H7 (cell line): ENCODE results near the gene PRKAG2. TPM values are rescaled to one million over a fixed set of nuclear protein-coding genes. Genes with fewer than 3 reads are reported as not detected.

Experiments used
- DNase-seq: peaks from one replicate; pipeline ENCODE4 v3.0.0; 2012
- H3K27me3 ChIP-seq: 2 replicates; pipeline ENCODE4 v1.6.0; 2011; ENCODE audit warnings: mild to moderate bottlenecking, low read length; ENCODE audit not compliant: control insufficient read depth, insufficient read depth
- H3K36me3 ChIP-seq: replicated peaks from 2 replicates; pipeline ENCODE4 v1.5.1; 2011; ENCODE audit warnings: low read length; ENCODE audit not compliant: control insufficient read depth, insufficient read depth
- H3K4me3 ChIP-seq: 2 replicates; pipeline ENCODE4 v1.5.1; 2011; ENCODE audit warnings: low read depth, mild to moderate bottlenecking, control low read depth, low read length, moderate library complexity; ENCODE audit not compliant: insufficient read depth
- total RNA-seq: library from RNA; depleted of rRNA; stranded (reverse); fragments of >200 nt; shearing (Covaris generic); gene quantifications from 2 replicates; pipeline ENCODE4 v1.2.3, GENCODE V29; 2014

The PRKAG2 gene
- total RNA-seq, 1 experiment from 2014 or later = 6.0 TPM

DNA sequence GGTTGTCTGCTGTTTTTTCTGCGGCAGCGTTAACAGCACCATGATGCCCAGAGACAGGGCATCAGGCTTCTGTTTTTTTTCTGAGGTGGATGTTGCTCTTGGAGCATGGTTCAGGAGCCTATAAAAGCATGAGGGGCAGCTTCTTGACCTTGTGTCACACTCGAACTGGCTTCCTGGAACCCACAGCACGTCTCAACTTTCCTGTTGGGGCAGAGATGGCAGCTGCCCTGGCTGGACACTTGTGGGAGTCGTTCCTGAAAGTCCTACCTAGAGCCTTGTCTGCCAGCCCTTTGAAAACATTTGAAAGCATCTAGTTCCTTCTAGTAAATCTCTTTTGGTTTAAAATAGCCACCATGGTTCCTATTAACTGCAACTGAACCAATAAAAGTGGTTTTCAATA is 28.9 kb upstream of the PRKAG2 start:
- no peak overlapping the region for H3K4me3 ChIP-seq
- no peak for DNase-seq
- no peaks in the 10 kb centered on the region for H3K27me3 ChIP-seq

DNA sequence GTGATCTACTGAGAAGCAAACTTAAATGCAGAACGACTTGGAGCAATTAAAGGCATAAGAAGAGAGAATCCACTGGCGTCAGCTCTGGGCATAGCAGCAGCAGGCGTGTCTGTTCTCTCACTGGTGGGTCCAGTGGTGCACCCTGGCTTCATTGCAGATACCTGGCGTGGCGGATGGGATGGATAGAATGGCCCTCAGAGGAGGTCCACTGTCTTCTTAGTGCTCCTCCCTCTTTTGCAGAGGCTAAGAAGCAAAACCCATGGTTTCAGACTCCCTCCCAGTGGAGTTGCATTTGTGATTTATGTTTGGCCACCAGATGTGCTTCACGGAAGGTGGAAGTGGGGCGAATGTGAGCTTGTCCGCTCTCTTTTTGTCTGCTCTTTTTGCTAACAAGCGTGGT is 28.4 kb upstream of the PRKAG2 start:
- H3K4me3 ChIP-seq = no peak overlapping the region
- no peaks in the 10 kb centered on the region for H3K27me3 ChIP-seq
- no peak for DNase-seq
- no peaks in the 10 kb centered on the region for H3K36me3 ChIP-seq

More for the DNA sequence above, 28.9 kb upstream of the PRKAG2 start:
- no peaks in the 10 kb centered on the region for H3K36me3 ChIP-seq

- H3K4me3 ChIP-seq = no peak overlapping the region
- no peak for DNase-seq
- H3K27me3 ChIP-seq = no peaks in the 10 kb centered on the region; the same call in 1 of the 2 replicates
- H3K36me3 ChIP-seq = no peaks in the 10 kb centered on the region
Observed at GRCh38 chr7:151904270-151904669, 27.4 kb upstream of the PRKAG2 start.

DNA sequence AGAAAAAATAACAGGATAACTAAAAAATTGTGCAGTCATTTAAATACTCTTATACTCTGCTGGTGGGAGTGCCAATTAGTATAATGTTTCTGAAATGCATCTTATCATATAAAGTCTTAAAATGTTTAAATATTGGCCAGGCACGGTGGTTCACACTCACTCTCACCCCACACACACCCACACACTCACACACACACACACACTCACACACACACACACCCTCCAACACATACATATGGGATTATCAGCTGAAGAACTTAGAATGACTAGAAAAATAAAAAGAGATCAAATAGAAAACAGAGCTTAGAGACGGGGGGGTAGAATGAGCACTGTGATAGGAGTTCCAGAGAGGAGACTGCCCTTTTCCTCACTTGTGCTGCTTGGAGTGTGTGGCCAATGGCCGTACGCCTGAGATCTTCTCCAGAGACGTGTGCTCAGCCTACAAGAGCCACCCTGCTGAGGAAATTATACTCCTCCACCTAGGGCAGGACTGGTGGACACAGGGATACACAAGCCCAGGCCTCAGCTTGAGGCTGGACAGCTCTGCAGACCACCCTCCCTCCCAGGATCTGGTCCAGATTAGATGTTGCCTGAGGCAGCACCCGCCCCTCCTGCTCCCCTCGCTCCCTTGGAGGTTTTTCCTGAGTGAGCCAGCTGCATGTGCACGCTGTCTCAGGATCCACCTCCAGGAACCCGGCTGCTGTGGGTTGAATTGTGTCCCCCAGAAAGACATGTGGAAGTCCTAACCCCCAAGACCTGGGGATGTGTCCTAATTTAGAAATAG is 26.5 kb upstream of the PRKAG2 start:
- DNase-seq = no peak
- no peaks in the 10 kb centered on the region; the same call in 1 of the 2 replicates for H3K27me3 ChIP-seq
- no peak overlapping the region for H3K4me3 ChIP-seq
- no peaks in the 10 kb centered on the region for H3K36me3 ChIP-seq

DNA sequence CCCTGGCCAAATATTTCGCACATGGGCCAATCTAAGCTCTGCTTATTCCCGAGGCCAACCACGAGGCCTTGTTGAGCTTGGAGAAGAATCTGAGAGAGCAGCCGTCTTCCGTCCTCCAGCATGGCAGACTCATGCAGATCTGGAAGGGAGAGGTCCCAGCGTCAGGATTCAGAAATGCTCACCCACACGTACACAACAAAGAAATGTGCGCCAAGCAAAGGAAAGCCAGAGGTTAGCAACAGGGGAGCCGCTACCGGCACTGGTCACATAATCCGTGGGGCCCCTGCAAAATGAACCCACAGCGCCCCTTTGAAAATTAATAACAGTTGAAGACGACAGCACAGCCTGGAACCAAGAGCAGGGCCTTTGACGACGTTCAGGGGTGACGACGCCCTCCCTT is 25.4 kb upstream of the PRKAG2 start:
- no peaks in the 10 kb centered on the region for H3K36me3 ChIP-seq

DNA sequence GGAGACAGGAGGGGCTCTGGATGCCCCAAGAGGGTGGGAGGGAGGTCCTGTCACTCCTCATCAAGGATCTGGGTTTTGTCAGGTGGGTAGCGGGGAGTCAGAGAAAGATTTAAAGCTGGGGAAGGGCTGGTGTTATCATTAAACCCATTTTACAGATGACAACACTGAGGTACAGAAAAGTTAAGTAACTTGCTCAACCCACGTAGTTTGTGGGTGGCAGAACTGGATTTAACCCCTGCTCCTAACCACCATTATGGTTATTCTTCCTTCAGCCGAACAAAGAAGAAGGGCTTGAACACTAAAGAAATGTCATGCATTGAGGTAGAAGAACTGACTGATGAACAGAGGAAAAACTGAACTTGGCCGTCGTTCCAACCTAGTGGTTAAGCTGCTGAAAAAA is 24.9 kb upstream of the PRKAG2 start:
- no peaks in the 10 kb centered on the region for H3K36me3 ChIP-seq
- no peaks in the 10 kb centered on the region; the same call in 1 of the 2 replicates for H3K27me3 ChIP-seq
- no peak overlapping the region for H3K4me3 ChIP-seq
- DNase-seq = no peak

More for the DNA sequence above, 25.4 kb upstream of the PRKAG2 start:
- DNase-seq = peak; percentile 11
- Histone ChIP-seq H3K27me3 (no peaks in the 10 kb centered on the region; the same call in 1 of the 2 replicates), H3K4me3 (no peak overlapping the region)

DNA sequence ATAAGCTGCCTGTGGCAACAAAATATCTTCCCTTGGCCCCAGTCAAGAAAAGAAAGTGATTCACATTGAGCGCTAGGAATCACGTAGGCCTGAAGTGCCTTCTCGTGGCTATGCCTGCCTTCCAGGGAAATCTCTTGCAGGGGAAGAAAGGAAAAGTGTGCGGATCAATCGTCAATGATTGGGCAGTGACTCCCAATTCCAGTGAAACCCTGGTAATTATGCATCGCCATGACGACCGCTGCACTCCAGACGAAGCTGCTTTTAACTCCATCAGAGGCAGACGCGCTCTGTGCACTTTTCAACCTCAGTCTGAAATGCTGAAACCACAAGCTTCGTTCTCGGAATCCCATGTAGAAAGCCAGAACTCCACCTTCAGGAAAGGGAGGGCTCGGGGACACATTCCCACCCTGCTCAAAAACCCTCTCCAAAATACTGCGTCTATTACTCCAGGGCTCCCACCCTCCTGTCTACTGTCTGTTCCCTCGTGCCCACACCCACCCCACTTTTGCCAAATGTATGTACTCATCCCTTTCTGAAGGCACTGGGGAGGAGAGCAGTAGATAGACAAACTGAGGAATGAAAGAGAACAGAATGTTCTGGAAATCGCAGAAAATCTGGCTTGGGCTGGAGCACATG is 24.2 kb upstream of the PRKAG2 start:
- no peaks in the 10 kb centered on the region for H3K36me3 ChIP-seq
- peak; percentile 19 for DNase-seq
- no peak overlapping the region for H3K4me3 ChIP-seq
- H3K27me3 ChIP-seq = no peaks in the 10 kb centered on the region; the same call in 1 of the 2 replicates

DNA sequence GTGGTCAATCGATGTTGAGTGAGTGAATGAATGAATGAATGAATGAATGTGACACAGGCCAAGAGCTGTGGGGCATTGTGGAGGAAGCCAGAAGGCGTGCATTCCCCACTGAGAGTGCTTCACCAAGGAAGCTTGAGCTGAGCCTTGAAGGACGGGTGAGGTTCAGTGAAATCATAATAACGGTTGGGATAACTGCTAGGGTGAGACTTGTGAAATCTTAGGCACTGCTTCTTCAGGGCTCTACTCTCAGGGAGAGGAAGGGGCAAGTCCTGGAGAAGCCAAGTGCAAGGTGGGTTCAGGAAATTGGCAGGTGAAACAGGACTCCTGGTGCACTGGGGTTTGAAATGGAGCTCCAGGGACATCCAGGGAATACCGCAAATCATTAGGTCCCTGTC is 23.7 kb upstream of the PRKAG2 start:
- no peak overlapping the region for H3K4me3 ChIP-seq
- no peaks in the 10 kb centered on the region; the same call in 1 of the 2 replicates for H3K27me3 ChIP-seq
- H3K36me3 ChIP-seq = no peaks in the 10 kb centered on the region
- no peak for DNase-seq

- Histone ChIP-seq H3K36me3 (no peaks in the 10 kb centered on the region), H3K4me3 (no peak overlapping the region), H3K27me3 (no peaks in the 10 kb centered on the region; the same call in 1 of the 2 replicates)
- DNase-seq = peak; percentile 14
Observed at GRCh38 chr7:151899513-151900360, 22.8 kb upstream of the PRKAG2 start.

DNA sequence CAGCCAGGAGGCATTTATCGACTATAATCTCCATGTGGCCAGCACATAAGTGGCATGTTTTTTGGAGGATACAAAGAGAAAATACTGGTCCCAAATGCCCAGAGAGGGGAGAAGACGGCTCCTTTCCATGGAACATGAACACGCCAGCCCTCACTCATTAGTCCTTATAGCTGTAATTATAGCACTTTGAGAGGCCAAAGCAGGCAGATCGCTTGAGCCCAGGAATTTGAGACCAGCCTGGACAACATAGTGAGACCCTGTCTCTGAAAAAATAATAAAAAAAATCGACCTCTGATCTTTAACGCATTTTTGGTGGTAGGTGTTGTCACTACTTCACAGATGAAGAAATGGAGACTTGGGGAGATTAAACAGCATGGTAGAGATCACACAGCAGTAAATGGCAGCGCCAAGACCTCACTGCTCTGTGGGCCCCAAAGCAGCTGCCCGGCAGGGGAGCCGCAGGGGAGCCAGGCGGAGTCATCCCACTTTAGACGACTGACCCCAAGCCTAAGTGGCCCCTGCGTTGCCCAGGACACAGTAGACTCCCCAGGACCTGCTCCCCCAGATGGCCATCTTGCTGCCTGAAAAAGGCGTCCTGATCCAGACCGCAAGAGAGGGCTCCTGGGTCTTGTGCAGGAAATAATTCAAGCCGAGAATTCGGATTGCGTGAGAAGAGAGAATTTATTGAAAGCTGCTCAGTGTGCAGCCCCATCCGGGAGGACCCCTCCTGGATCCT is 21.2 kb upstream of the PRKAG2 start:
- no peak overlapping the region for H3K4me3 ChIP-seq
- H3K27me3 ChIP-seq = no peaks in the 10 kb centered on the region; the same call in 1 of the 2 replicates
- DNase-seq = no peak
- no peaks in the 10 kb centered on the region for H3K36me3 ChIP-seq

GRCh38 chr7:151897161-151897731 is 20.3 kb upstream of the PRKAG2 start:
- peak overlapping the region; percentile 10 for H3K4me3 ChIP-seq
- no peaks in the 10 kb centered on the region for H3K36me3 ChIP-seq
- no peaks in the 10 kb centered on the region; the same call in 1 of the 2 replicates for H3K27me3 ChIP-seq
- DNase-seq = peak; percentile 79

DNA sequence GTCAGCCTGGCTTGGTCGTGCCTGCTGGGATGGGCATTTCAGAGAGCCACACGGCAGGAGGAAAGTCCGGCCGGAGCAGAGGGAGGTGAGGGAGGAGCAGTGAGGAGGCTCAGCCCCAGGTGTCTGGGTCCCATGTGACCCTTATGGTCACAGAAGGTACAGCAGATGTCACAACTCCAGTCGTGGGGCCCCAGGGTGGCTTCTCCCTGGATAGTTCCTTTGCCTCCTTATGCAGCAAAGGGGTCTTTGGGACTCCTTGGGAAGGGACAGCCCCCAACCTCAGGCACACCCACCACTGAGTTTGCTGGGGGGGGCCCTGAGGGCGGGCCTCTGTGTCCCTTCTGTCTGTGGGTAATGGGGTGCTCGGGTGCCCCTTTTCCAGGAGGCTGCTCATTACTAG is 19.6 kb upstream of the PRKAG2 start:
- Histone ChIP-seq H3K36me3 (no peaks in the 10 kb centered on the region), H3K27me3 (no peaks in the 10 kb centered on the region; the same call in 1 of the 2 replicates), H3K4me3 (no peak overlapping the region)
- peak; percentile 40 for DNase-seq

DNA sequence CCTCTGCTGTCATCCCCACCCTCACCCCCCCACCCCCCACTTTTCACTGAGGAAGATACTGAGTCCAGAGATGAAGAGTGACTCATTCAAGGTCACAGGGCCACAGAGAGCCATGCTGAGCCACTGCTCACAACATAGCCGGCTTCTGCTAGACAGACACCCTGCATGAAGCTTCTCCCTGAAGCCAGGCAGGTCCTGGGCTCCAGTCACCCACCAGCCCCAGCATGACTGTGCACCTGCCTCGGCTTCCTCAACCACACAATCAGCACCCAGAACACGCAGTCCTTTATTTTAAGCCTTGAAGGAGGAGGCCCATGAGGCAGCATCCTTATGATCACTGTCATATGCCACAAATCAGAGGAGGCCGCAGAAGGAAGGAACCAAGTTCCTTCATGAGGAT is 19.2 kb upstream of the PRKAG2 start:
- no peak overlapping the region for H3K4me3 ChIP-seq
- no peaks in the 10 kb centered on the region for H3K36me3 ChIP-seq

More for the DNA sequence above, 19.2 kb upstream of the PRKAG2 start:
- H3K27me3 ChIP-seq = no peaks in the 10 kb centered on the region; the same call in 1 of the 2 replicates
- no peak for DNase-seq
